H1 (cell line): ENCODE results near the gene POLA2. TPM values are rescaled to one million over a fixed set of nuclear protein-coding genes. Genes with fewer than 3 reads are reported as not detected.

Source experiments
- CTCF ChIA-PET: fragments of 300-600 bp; sonication (Branson Sonifier 250); formaldehyde crosslinking; loops from one replicate; lab custom pipeline; 2021; ENCODE audit not compliant: partially characterized antibody; lab: Charles Lee
- POLR2A ChIA-PET: fragments of 300-600 bp; sonication (Branson Sonifier 250); formaldehyde crosslinking; loops from one replicate; lab custom pipeline; 2021; ENCODE audit warnings: inconsistent platforms; ENCODE audit not compliant: partially characterized antibody; lab: Charles Lee
- DNase-seq, 2 experiments: peaks; one replicate each; pipeline versions ENCODE4 v3.0.0 to v3.0.0-alpha.2; 2010 to 2022; ENCODE audit warnings: low spot score in 2 of 2, low read depth in 1 of 2, mixed read lengths in 1 of 2
- FAIRE-seq: peaks from 2 replicates; lab custom pipeline; 2011; peaks lifted over from hg19 to GRCh38; lab: Jason Lieb, UNC
- H2AFZ ChIP-seq: 2 replicates; pipeline ENCODE4 v1.8.1; 2012; ENCODE audit warnings: low read length, inconsistent platforms
- H2AK5ac ChIP-seq: 2 replicates; pipeline ENCODE4 v1.6.1; 2013; ENCODE audit warnings: low read depth, low read length
- H2BK120ac ChIP-seq: replicated peaks from 2 replicates; pipeline ENCODE3; 2013; ENCODE audit warnings: low read depth, low read length, inconsistent platforms
- H2BK12ac ChIP-seq: 2 replicates; pipeline ENCODE4 v1.6.1; 2013; ENCODE audit warnings: low read depth, low read length
- H2BK15ac ChIP-seq: 2 replicates; pipeline ENCODE4 v1.6.1; 2013; ENCODE audit warnings: low read length
- H2BK20ac ChIP-seq: 2 replicates; pipeline ENCODE4 v1.6.1; 2013; ENCODE audit warnings: low read length
- H2BK5ac ChIP-seq: 2 replicates; pipeline ENCODE4 v1.6.1; 2013; ENCODE audit warnings: low read depth, low read length
- H3K14ac ChIP-seq: 2 replicates; pipeline ENCODE4 v1.6.1; 2013; ENCODE audit warnings: inconsistent platforms; ENCODE audit not compliant: insufficient read length
- H3K18ac ChIP-seq: 2 replicates; pipeline ENCODE4 v1.6.1; 2013; ENCODE audit warnings: low read length; ENCODE audit errors: extremely low read depth
- H3K23ac ChIP-seq: 2 replicates; pipeline ENCODE4 v1.6.1; 2013; ENCODE audit warnings: inconsistent platforms; ENCODE audit not compliant: insufficient read length
- H3K23me2 ChIP-seq: 2 replicates; pipeline ENCODE4 v1.6.1; 2013; ENCODE audit warnings: low read depth, low read length
- H3K27ac ChIP-seq: 2 replicates; pipeline ENCODE4 v1.6.1; 2011; ENCODE audit warnings: low read depth, low read length, inconsistent platforms
- H3K27me3 ChIP-seq, 4 experiments: replicated peaks in 1 of 4; 1 replicate in 1 of 4; 2 replicates in 3 of 4; pipeline versions ENCODE4 v1.6.1 to v1.8.1; 2011 to 2013; ENCODE audit warnings: low read length in 3 of 4, mild to moderate bottlenecking in 3 of 4, inconsistent platforms in 2 of 4, mixed read lengths in 2 of 4, moderate library complexity in 1 of 4; ENCODE audit not compliant: control insufficient read depth in 3 of 4, insufficient read depth in 3 of 4; ENCODE audit errors: extremely low read depth in 1 of 4
- H3K36me3 ChIP-seq, 4 experiments: 2 replicates each; pipeline versions ENCODE4 v1.6.1 to v1.8.1; 2011 to 2013; ENCODE audit warnings: mild to moderate bottlenecking in 4 of 4, low read length in 3 of 4, moderate library complexity in 2 of 4, control low read depth in 1 of 4, inconsistent platforms in 1 of 4; ENCODE audit not compliant: insufficient read depth in 4 of 4, control insufficient read depth in 2 of 4
- H3K4ac ChIP-seq: replicated peaks from 2 replicates; pipeline ENCODE3; 2013; ENCODE audit warnings: low read length, low read depth, mixed read lengths, inconsistent platforms; ENCODE audit not compliant: insufficient read length
- H3K4me1 ChIP-seq, 4 experiments: replicated peaks in 1 of 4; 1 replicate in 1 of 4; 2 replicates in 3 of 4; pipeline versions ENCODE4 v1.6.1 to v1.8.1; 2011 to 2013; ENCODE audit warnings: low read length in 3 of 4, inconsistent platforms in 2 of 4, mixed read lengths in 1 of 4; ENCODE audit not compliant: insufficient read depth in 4 of 4, control insufficient read depth in 3 of 4
- H3K4me2 ChIP-seq, 2 experiments: 2 replicates each; pipeline versions ENCODE4 v1.6.1 to v1.8.1; 2011 to 2013; ENCODE audit warnings: low read depth in 2 of 2, low read length in 2 of 2, control low read depth in 1 of 2, inconsistent platforms in 1 of 2, mild to moderate bottlenecking in 1 of 2; ENCODE audit not compliant: insufficient read depth in 1 of 2
- H3K4me3 ChIP-seq, 4 experiments: fragments of 200-600, 300-600 bp in 1 of 4; sonication (generic), shearing (Covaris generic), sonication (Bioruptor Twin) in 1 of 4; 2 replicates each; pipeline versions ENCODE4 v1.5.1 to v1.8.1; 2011 to 2016; ENCODE audit warnings: low read length in 4 of 4, low read depth in 3 of 4, control low read depth in 2 of 4, inconsistent platforms in 2 of 4, mild to moderate bottlenecking in 2 of 4, mixed read lengths in 1 of 4, moderate library complexity in 1 of 4; ENCODE audit not compliant: insufficient read depth in 2 of 4; ENCODE audit errors: extremely low read depth in 1 of 4
- H3K56ac ChIP-seq: replicated peaks from 2 replicates; pipeline ENCODE3; 2013; ENCODE audit warnings: low read depth, mild to moderate bottlenecking, mixed read lengths, low read length, inconsistent platforms; ENCODE audit not compliant: insufficient read length
- H3K79me1 ChIP-seq: 2 replicates; pipeline ENCODE4 v1.6.1; 2013; ENCODE audit warnings: low read depth, low read length, control low read depth
- H3K79me2 ChIP-seq, 2 experiments: 2 replicates each; pipeline versions ENCODE4 v1.6.1 to v1.8.1; 2012 to 2013; ENCODE audit warnings: low read length in 2 of 2, mild to moderate bottlenecking in 2 of 2, inconsistent platforms in 1 of 2; ENCODE audit not compliant: insufficient read depth in 2 of 2, control insufficient read depth in 1 of 2
- H3K9ac ChIP-seq, 4 experiments: replicated peaks in 1 of 4; 1 replicate in 1 of 4; 2 replicates in 3 of 4; pipeline versions ENCODE4 v1.6.1 to v1.8.1; 2011 to 2013; ENCODE audit warnings: low read depth in 3 of 4, low read length in 3 of 4, control low read depth in 2 of 4, mild to moderate bottlenecking in 2 of 4, moderate library complexity in 2 of 4, inconsistent platforms in 1 of 4; ENCODE audit errors: extremely low read depth in 1 of 4
- H3K9me3 ChIP-seq, 2 experiments: 2 replicates each; pipeline versions ENCODE4 v1.6.1 to v1.8.1; 2012 to 2013; ENCODE audit warnings: mild to moderate bottlenecking in 2 of 2, moderate library complexity in 2 of 2, control low read depth in 1 of 2, inconsistent platforms in 1 of 2, low read depth in 1 of 2, low read length in 1 of 2, mixed read lengths in 1 of 2; ENCODE audit not compliant: insufficient read depth in 2 of 2
- H4K20me1 ChIP-seq, 2 experiments: replicated peaks in 1 of 2; 2 replicates each; pipeline versions ENCODE3 to v1.8.1; 2011 to 2013; ENCODE audit warnings: inconsistent platforms in 2 of 2, low read length in 2 of 2, mild to moderate bottlenecking in 1 of 2; ENCODE audit not compliant: insufficient read depth in 2 of 2, control insufficient read depth in 1 of 2
- H4K5ac ChIP-seq: 2 replicates; pipeline ENCODE4 v1.6.1; 2013; ENCODE audit warnings: low read length, low read depth, mixed read lengths, inconsistent platforms; ENCODE audit not compliant: insufficient read length
- H4K8ac ChIP-seq: 2 replicates; pipeline ENCODE4 v1.8.0; 2013; ENCODE audit warnings: mild to moderate bottlenecking, moderate library complexity, low read length, inconsistent platforms; ENCODE audit not compliant: insufficient read depth; ENCODE audit errors: extremely low read depth
- H4K91ac ChIP-seq: replicated peaks from 2 replicates; pipeline ENCODE3; 2013; ENCODE audit warnings: low read length, mixed read lengths, inconsistent platforms; ENCODE audit not compliant: insufficient read length
- CHD2 ChIP-seq: IDR thresholded peaks from 2 replicates; pipeline ENCODE4 v1.6.1; 2012; ENCODE audit warnings: low read length, improper control_type of control experiment
- WGBS, 2 experiments: shearing (Covaris generic) in 1 of 2; methylation state at CpG; one replicate each; pipeline versions ENCODE4 v1.1.6 to v1.1.7; 2013 to 2015; ENCODE audit warnings: low lambda C conversion rate in 2 of 2, mixed read lengths in 2 of 2, inconsistent platforms in 1 of 2, low coverage in 1 of 2, missing lambda C conversion rate in 1 of 2; ENCODE audit not compliant: insufficient replicate concordance in 2 of 2, insufficient coverage in 1 of 2, insufficient read length in 1 of 2; ENCODE audit errors: extremely low coverage in 1 of 2, missing lambda C conversion rate in 1 of 2; 5-methylcytosine and 5-hydroxymethylcytosine counted together
- polyA plus RNA-seq, 7 experiments: library from polyadenylated mRNA; depleted of rRNA in 3 of 7; stranded (reverse) in 5 of 7; unstranded in 2 of 7; fragments of >200 nt in 5 of 7; fragments of 200-250 nt in 2 of 7; gene quantifications; 1 replicate in 5 of 7; 2 replicates in 1 of 7; 4 replicates in 1 of 7; pipeline versions ENCODE4 v1.2.1 to v1.2.3, GENCODE V29; 2011 to 2013; ENCODE audit warnings: missing spikeins in 2 of 7, mixed read lengths in 2 of 7
- total RNA-seq: library from RNA; stranded (reverse); fragmentation: NEBNext Ultra II Directional; extraction: Animal tissue kit (Norgen Biotek cat#: 25700); gene quantifications from 2 replicates; pipeline ENCODE4 v1.2.1, GENCODE V29; 2021

Gene POLA2
- total and polyA plus RNA-seq, 2 of the 8 experiments (the other 6 are each of a cell fraction or from before 2014, with no cell fraction given), result 31.2 to 55.9 TPM

DNA sequence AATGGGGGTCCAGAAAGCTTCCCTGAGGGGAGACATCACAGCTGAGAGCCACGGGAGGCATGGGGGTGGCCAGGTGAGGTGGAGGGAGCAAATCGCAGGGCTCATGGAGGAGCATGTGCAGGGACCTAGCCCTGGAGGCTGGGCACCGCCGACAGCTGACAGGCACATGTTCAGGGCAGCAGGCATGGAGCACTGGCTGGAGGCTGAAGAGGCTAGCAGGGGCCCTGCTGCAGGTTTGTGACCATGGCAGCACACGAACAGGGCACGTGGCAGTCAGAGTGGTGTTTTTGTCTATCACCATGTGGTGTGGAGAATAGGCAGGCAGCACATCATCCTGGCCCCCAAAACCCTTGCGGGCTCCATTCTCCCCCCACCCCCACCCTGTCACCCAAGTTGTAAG lies 42.9 kb downstream of the POLA2 start:
- Histone ChIP-seq H3K9me3 (no peaks in the 10 kb centered on the region), H3K4me3 (no peak overlapping the region), H4K8ac (no peak overlapping the region), H3K79me1 (no peaks in the 10 kb centered on the region), H3K23ac (no peak overlapping the region), H2AK5ac (no peak overlapping the region), H3K23me2 (peaks cover 3% of the 10 kb centered on the region; the same call in 1 of the 2 replicates), H2BK120ac (no peak overlapping the region), H3K79me2 (no peaks in the 10 kb centered on the region), H4K91ac (no peak overlapping the region), H3K18ac (no peak overlapping the region), H2BK12ac (no peak overlapping the region), H3K56ac (no peak overlapping the region), H3K36me3 (peaks cover 0 to 4% (median 0%) of the 10 kb centered on the region in 4 experiments; a peak in 2 of 8 replicates), H2BK5ac (no peak overlapping the region; the same call in 1 of the 2 replicates), H3K27ac (no peak overlapping the region), H3K4ac (no peak overlapping the region), H3K9ac (no peak overlapping the region; a peak in 1 of 7 replicates), H3K27me3 (peaks cover 0 to 2% (median 0%) of the 10 kb centered on the region in 4 experiments; a peak in 3 of 7 replicates), H4K5ac (no peak overlapping the region), H3K4me2 (no peak overlapping the region), H3K14ac (no peak overlapping the region), H4K20me1 (peaks cover 0 to 6% of the 10 kb centered on the region in 2 experiments), H2BK20ac (no peak overlapping the region), H3K4me1 (peaks cover 0 to 12% (median 9%) of the 10 kb centered on the region in 4 experiments; a peak in 6 of 7 replicates), H2AFZ (no peak overlapping the region), H2BK15ac (no peak overlapping the region)
- WGBS, 2 experiments, result 83% methylated on average over 4 of the region's 7 CpGs; no CpG with 5 or more reads in 1 of the 2 experiments
- FAIRE-seq, result no peak
- ChIA-PET POLR2A (interaction anchor here (1.5 to 10.4 kb wide), 2 partner anchors 10 to 18 kb away, joined by 4 to 99 read pairs; partner anchors contain the start of gene CDC42EP2), CTCF (interaction anchor here (0.6 to 52.8 kb wide), 5 partner anchors 10 to 483 kb away, joined by 3 to 1179 read pairs (median 5); partner anchors contain the start of genes CDC42EP2 and DPF2)
- DNase-seq, result no peak
- no peak for TF ChIP-seq CHD2
